HG02973 (cell line): ENCODE results near the gene SLC15A3.

Experiments
- ATAC-seq: cut with Tn5 transposase; IDR thresholded peaks from one replicate; pipeline ENCODE4 v1.9.1; 2021; ENCODE audit warnings: moderate library complexity; ENCODE audit not compliant: unreplicated experiment

SLC15A3 gene

DNA sequence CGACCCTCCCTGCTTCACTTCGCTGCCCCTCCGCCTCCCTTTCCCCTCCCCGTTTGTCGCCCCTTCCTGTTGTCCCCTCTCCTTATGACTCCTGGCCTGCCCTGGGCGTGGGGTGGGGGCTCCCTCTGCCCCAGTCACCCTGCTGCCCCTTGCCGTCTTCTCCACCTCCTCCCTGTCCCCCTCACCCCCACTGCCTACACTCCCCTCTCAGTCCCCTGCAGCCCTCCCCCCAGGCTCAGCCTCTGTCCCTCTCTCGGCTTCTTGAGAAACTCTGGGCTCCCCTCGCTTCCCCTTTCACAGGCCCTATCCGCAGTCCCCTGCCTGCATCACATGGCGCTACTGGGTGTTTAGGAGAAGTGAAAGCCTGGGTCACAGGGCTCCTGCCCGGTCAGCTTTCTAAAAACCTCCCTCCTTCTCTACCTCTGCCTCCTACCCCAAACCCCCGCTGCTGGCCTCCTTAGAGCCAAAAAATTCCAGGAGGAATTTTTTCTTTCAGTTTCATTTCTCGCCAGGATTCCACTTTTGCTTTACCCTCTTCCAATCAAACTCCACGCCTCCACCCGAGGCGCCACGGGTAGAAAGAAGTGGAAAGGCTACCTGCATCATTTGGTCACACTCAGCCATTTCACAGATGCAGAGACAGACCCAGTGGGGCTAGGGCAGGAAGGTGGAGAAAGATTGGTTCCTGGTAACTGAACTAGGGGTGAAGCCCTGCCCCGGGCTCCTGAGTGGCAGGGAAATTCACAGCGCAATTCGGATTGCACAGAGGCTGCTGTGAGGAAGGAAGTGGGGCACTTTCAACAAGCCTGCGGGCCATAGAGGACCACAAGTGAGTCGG, at the start of gene SLC15A3:
Gene SLC15A3 (minus strand): TSS at position 273 of the 838 bp plus-strand sequence. CDS start 625 bp downstream, outside the sequence.
- ATAC-seq = peak; percentile 74

DNA sequence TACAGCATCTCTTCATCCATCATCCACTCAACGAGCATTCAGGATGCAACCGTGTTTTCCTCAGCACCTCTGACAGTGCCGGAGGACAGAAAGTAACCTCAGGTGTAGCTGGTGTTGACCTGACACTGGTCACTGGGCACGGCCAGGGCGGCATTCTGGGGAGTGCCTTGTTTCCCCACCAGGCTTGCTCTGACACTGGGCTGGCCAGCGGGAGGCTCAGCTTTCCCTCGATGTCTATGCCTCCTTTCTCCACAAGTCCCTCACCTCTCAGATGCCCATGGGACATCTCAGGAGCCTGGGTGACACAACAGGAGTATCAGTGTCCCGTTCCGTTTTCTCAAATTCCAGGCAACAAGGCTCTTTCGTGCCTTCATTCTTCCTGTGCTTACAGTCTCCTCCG, 48.5 kb upstream of the SLC15A3 start:
- ATAC-seq = no peak

DNA sequence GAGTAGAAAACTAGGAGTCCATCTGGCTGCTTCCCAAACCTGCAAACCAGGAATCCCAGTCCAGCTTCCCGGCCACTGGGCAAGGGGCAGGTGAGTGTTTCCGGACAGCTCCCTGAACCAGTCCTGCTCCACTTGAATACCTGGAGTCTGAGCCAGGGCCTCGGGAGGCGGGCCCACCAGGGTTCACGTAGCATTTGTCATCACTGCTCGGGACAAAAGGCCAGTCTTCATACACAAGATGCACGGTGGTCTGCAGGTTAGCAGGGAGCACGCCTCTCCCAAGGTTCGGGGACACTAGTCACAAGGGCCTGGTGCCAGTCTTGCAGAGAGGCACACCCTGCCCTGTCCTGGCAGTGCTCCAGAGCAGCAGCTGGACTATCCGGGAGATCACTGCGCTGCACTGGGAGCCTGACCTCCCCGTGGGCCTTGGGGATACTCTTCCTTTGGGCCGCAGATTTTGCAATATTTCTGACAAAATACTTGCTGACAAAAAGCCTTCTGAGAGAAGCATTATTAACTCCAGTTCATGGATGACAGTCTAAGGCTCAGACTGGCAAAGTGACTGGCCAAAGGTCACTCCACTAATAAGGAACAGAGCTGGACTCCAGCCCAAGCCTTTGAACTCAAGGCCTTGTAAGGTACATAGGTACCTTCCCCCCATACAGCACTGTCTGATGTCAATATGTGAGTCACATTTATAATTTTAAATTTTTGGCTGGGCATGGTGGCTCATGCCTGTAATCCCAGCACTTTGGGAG, 44.6 kb upstream of the SLC15A3 start:
- ATAC-seq = no peak

DNA sequence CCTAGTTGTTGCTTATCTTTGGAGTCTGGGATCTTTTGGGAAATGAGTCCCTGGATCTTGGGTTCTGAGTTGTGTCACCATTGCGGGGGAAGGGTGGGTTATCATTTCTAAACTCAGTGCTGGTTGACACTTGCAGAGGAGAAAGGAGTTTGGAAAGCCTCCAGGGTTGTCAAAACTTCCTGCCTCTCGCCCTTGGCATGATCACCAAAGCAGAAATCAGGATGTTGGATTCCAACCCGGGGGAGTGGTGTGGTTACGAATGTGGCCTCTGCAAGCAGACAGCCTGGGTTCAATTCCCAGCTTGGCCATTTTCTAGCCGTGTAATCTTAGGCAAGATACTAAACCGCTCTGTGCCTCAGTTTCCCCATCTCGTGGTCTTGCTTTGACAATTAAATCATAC, 43.8 kb upstream of the SLC15A3 start:
- no peak for ATAC-seq

DNA sequence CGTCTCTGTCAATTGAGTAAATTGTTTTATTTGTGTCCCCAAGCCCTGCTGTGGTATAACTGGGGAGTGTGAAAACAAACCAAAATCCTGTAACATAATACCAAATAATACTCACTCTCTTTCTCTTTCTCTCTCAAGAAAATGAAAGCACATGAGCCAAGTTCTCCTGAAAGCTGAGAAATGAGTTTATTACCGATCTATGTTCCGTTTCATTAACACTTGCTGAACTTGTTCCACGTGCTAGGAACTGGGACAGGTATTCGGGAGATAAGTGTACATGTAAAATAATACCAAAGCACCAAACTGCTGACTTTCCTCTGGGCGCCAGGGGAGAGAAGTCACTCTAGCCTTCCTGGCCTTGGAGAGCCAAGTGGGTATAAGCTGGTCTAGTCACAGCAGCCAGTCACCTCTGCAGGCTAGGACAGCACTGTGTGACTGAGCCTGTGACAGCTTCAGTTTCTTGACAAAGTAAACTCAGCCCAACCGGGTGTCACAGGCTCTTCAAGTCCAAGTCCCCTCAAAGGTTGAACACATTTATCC, 42.6 kb upstream of the SLC15A3 start:
- no peak for ATAC-seq

DNA sequence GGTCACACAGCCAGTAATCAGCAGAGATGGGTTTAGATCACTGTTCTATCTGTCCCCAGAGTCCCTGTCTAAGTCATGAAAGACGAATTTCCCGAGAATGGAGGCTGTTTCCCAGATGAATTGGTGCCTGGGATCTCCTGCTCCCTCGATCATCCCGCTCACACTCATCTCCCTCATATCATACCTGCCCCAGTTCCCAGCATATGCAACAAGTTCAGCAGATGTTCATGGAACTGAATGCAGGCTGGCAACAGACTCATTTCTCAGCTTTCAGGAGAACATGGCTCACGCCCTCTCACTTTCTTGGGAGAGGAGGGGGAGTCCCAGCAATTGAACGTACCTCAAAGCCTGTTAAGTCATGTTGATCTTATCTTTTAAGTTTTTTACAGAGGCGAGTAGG, 41.6 kb upstream of the SLC15A3 start:
- ATAC-seq = no peak

DNA sequence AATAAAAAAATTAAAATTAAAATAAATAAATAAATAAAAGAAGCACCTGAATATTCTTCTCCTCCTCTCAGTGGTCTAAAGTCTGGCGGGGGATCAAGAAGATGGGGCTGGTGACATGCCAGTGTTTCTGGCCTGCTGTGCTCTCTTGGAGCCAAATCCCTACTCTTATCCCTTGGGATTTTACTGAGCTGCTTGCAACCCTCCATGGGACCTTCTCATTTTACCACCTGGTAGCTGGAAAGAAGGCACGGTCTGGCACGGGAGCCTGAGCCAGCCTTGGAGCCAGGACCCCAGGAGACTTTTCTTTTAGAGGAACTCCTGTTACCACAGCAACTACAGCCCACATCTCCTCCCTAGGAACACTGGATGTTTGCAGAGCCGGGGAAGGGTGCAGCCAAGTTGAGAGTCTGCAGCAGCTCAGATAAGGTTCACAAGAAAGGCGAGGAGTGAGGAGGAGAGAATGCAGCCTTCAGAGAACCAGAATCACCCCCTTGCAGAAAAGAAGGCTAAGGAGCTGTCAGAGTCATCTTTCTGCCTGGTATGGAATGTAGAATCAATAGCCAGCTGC, 41.0 kb upstream of the SLC15A3 start:
- ATAC-seq = no peak

DNA sequence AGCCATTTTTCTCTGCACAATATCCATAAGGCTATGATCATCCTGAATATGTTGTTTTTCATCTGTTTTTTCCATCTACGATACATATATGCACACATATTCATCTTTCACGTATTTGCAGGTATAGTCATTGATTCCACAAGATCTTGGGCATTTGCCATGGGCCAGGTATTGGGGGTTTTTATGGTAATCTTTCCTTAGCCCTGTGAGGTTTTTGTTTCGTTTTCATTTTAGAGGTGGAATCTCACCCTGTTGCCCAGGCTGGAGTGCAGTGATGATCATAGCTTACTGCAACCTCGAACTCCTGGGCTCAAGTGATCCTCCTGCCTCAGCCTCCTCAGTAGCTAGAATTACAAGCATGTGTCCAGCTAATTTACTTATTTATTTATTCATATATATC, 39.5 kb upstream of the SLC15A3 start:
- ATAC-seq = no peak

DNA sequence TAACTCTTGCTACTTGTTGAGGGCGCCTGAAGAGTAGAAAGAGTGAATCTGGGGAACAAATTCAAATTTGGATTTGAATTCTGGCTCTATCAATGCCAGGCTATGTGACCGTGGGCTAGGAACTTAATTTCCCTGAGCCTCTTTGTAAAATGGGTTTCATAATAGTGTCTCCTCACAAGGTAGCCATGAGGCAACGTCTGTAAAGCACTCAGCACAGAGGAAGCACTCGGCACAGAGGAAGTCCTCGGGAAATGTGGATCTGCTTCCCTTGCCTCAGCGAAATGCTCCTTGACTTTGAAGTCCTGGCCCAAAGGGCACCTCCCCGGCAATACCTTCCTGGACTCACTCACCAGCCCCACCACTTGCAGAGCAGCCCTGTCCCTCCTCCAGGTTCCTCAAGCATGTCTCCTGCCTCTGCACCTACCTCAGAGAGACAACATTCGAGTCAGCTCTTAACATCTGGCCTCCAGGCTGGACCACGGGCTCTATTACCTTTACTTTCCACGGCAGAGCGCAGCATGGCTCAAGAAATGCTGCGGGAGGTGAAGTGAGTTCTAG, 37.2 kb upstream of the SLC15A3 start:
- no peak for ATAC-seq

DNA sequence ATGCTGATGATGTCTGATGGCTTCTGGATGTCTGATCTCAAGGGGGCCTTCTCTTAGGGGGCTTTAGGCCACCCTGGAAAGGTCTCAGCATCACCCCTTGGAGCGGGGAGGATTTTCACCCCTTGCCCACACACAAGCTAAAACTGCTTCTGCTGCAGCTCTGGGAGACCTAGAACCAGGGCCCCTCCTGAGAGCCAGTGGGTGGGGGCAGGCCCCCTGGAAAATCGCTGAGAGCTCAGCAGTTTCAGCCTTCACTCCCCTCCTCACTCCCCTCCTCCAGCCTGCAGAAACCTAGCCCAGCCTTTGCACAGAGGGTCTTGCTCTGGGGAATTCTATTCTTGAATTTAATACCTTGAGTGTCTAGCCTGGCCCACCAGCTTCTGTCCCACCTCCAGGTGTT, 36.7 kb upstream of the SLC15A3 start:
- no peak for ATAC-seq

DNA sequence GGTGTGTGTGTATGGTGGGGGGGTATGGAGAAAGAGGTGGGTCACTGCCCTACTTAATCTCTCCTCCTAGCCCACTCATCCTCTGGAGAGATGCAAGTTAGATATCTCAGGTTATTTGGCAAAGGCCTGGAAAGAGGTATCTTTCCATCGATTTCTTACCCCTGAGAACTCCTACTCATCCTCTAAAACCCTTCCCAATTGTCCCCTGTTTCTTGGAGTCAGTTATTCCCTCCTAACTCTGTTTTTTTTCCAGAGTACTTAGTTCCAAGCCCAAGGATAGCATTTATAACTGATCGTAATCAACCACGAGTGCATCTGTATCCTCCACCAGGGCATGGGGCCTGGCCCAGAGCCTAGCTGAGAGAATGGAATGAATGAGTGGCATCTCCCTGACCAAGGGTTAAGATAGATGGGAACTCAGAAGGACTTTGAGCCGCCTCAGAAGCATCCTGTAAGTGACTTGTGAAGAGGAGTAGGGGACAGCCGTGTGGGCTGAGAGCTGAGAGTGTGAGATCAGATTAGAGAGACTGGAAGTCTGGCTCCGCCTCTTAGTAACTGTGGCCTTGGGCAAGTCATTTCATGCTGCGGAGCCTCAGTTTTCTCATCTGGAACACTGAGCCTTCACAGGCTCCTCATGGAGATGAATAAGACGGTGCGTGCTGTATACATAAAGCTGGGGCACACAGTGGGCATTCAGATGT, 35.8 kb upstream of the SLC15A3 start:
- no peak for ATAC-seq

DNA sequence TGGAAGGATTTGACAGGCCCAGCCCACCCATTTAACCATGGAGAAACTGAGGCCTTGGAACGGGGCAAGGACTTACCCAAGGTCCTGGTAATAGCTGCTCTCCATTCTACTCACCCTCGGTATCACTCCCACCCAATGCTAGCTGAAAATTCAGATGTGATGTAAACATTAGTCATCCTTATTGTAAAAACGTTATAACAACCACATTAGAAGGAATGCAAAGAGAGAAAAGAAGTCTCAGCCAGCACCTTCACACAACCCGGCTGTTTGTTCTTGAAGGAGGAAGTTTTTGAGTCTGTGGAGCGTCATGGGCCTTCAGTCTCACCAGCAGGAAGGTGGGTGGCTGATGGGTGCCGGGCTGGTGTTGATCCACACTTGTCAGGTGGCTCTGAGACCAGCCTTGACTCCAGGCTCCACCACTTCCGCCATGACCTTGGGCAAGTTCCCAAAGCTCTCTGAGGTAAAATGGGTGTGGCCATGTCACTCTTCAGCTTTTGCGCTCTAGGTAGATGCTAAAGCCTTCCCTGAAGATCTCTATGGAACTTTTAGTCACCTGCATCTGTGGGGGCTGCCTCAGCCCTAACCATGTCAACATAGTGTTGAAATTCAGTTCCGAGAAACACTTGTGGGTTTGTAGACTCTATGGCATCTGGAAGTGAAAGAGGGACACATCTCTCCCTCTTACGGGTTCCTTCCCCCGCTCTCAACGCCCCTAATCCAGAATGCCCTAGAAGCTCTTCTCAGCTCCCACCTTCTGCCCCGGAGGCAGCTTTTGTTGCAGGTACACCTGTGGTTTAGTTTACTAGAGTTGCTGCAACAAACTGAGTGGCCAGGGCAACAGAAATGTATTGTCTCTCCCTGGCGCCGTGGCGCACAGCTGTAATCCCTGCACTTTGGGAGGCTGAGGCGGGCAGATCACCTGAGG, 34.3 kb upstream of the SLC15A3 start:
- no peak for ATAC-seq

DNA sequence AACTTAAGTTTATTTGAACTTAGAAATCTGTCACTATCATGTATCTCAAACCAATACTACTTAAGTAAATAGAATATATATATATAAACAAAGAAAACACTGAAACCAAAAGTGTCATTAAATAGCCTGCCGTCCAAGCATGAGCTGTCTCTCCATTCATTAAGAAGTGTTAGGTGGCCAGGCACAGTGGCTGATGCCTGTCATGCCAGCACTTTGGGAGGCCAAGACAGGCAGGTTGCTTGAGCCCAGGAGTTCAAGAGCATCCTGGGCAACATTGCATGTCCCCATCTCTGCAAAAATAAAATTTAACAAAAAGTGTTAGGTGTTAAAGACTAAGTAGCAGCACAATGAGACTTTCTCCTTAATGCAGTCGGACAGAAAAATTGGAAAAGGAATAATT, 33.5 kb upstream of the SLC15A3 start:
- no peak for ATAC-seq

DNA sequence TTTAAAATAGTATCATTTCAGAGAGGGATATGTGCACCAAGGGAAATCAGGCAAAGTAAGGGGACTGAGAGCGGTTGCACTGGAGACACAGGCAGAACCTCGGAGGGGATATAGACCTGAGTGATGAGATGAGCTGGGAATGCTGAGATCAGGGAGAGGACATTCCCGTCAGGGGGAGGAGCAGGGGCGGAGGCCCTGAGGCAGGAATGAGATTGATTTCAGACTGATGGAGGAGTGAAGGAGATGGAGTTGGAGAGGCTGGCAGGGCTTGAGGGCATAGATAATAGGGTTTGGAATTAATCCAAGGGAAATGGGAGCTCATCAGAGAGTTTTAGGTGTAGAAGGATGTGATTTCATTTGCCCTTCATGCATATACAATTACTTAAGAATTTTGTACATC, 32.7 kb upstream of the SLC15A3 start:
- no peak for ATAC-seq

DNA sequence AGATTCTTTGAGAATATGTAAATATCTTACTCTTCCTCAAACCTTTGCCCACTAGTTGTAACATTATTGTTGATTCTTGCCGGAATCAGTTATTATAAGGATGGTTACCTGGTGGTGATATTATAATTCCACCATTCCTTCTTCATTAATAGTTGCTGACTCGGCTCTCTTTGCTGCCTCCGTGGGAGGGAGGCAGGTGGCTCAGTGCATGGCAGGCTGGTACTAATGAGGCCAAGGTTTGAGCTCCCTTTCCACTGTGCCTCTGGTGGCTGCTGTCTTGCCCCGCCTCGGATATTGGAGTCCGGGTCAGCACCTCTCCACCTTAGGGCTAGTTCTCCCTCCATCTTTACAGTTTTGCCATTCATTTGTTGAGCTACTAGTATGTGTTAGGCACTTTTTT, 32.2 kb upstream of the SLC15A3 start:
- no peak for ATAC-seq

DNA sequence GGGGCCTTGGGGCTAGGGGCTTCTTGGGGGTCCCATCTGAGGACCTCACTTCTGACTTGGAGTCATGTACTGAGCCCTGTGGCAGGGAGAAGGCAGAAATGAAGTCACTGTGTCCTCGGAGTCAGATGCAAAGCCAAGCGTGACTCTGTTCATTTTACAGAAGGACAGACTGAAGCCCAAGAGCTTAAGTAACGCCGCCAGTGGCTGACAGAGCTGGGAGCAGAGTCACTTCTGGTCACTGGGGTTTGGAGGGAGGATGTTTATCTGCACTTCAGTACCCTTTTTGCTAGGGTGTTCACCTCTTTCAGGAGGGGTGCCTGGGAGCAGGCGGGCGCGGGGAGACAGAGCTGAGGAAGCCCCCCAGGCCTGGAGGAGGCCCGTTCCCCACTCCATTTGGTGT, 30.2 kb upstream of the SLC15A3 start:
- no peak for ATAC-seq

DNA sequence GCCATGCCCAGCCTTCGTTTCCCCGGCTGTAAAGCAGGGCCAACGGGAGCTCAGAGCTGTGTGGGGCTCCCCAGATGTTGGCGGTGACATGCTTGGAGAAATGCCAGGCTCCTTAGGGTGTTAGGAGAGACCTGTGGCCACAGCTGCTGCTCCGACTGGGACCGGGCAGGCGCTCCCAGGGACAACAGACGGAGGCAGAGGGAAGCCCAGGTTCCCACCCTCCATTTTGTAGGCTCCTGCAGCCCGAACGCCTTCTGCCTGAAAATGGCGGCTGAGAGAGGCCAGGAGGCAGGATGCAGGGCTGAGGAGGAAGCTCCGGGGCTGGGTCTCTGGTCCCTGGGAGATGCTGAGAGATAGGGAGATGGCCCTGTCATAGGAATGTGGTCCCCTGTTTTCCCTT, 29.5 kb upstream of the SLC15A3 start:
- ATAC-seq = no peak

DNA sequence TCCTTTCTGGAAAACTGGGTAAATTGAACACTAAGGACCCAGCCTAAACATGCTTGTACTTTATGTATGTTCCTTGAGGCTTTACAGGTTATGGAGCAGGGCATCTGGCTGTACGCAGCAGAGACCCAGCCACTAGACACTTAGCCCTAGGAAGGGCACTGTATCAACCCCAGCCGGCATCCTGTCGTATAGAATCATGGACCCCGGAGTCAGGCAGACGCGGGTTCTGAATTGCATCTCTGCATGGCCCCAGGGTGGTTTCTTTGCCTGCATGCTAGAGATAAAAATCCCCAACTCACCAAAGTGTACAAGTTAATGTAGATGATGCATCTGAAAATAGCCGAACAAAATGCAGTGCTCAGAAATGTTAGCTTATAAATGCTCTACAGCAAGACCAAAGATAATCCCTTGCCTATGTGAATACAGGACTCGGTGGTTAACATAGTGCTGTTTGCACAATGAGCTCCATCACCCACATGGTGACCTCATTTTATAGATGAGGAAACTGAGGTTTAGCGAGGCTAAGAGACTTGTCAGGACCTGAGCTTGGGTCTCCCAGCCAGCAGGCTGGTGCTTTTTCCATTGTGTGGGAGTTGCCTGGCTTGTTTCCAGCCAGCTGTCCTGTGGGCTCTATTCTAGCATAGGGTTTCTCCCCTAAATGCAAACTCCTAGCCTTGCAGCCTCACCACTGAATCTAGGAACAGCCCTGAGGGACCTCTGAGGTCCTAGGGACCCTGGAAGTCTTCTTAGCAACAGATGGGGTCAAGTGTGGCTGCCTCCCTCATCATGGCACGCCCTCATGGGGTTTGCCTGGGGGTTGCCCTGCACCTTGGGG, 26.8 kb upstream of the SLC15A3 start:
- ATAC-seq = no peak

DNA sequence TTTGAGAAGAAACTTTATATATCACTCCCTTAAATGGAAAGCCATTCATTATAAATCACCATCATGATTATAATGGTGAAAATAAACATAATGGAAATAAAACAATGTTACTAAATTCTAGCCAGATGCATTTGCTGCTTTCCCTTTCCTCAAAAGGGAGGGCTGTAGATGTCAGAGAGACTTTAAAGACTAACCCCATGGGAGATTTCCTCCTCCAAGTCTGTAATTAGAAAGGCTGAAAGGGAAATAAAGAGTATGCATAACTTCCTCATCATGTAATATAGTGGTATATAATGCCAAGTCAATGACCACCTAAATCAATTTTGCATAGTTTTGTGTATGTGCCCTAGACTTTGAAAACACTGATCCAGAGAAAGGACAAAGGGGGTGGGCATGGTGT, 25.9 kb upstream of the SLC15A3 start:
- no peak for ATAC-seq
